Cortex of kidney (tissue), 1 donor: ENCODE data around the gene NUBPL.
"Not testable (repeated sequence)": the region's sequence is repeated elsewhere in the genome, so short reads cannot be mapped to it uniquely, and the experiment has no call there.

ENCODE experiments used
- DNase-seq: peaks from one replicate; lab custom pipeline; 2025; lab: John Stamatoyannopoulos, UW

The NUBPL gene

DNA sequence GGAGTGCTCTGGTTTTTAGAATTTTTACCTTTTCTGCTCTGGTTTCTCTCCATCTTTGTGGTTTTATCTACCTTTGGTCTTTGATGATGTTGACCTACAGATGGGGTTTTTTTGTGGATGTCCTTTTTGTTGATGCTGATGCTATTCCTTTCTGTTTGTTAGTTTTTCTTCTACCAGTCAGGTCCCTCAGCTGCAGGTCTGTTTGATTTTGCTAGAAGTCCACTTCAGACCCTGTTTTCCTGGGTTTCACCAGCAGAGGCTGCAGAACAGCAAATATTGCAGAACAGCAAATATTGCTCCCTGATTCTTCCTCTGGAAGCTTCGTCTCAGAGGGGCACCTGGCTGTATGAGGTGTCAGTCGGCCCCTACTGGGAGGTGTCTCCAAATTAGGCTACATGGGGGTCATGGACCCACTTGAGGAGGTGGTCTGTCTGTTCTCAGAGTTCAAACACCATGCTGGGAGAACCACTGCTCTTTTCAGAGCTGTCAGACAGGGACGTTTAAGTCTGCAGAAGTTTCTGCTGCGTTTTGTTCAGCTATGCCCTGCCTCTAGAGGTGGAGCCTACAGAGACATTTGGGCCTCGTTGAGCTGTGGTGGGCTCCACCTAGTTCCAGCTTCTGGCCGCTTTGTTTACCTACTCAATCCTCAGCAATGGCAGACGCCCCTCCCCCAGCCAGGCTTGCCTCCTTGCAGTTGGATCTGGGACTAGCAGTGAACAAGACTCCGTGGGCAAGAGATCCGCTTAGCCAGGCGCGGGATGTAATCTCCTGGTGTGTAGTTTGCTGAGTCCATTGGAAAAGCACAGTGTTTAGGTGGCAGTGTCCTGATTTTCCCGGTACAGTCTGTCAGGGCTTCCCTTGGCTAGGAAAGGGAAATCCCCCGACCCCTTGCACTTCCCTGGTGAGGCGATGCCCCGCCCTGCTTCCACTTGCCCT, 250.8 kb downstream of the NUBPL start:
- DNase-seq = not testable (repeated sequence)

DNA sequence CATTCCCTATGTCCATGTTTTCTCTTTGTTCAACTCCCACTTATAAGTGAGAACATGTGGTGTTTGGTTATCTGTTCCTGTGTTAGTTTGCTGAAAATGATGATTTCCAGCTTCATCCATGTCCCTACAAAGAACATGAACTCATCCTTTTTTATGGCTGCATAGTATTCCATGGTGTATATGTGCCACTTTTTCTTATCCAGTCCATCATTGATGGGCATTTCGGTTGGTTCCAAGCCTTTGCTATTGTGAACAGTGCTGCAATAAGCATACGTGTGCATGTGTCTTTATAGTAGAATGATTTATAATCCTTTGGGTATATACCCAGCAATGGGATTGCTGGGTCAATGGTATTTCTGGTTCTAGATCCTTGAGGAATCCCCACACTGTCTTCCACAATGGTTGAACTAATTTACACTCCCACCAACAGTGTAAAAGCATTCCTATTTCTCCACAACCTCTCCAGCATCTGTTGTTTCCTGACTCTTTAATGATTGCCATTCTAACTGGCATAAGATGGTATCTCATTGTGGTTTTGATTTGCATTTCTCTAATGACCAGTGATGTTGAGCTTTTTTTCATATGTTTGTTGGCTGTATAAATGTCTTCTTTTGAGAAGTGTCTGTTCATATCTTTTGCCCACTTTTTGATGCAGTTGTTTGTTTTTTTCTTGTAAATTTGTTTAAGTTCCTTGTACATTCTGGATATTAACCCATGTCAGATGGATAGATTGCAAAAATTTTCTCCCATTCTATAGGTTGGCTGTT, 252.7 kb downstream of the NUBPL start:
- not testable (repeated sequence) for DNase-seq

GRCh38 chr14:31819281-31819680, 258.1 kb downstream of the NUBPL start:
- no peak for DNase-seq

- DNase-seq = no peak
Measured at GRCh38 chr14:31825459-31825858, 264.3 kb downstream of the NUBPL start.

- DNase-seq = no peak
Measured at GRCh38 chr14:31827325-31827724, 266.1 kb downstream of the NUBPL start.

DNA sequence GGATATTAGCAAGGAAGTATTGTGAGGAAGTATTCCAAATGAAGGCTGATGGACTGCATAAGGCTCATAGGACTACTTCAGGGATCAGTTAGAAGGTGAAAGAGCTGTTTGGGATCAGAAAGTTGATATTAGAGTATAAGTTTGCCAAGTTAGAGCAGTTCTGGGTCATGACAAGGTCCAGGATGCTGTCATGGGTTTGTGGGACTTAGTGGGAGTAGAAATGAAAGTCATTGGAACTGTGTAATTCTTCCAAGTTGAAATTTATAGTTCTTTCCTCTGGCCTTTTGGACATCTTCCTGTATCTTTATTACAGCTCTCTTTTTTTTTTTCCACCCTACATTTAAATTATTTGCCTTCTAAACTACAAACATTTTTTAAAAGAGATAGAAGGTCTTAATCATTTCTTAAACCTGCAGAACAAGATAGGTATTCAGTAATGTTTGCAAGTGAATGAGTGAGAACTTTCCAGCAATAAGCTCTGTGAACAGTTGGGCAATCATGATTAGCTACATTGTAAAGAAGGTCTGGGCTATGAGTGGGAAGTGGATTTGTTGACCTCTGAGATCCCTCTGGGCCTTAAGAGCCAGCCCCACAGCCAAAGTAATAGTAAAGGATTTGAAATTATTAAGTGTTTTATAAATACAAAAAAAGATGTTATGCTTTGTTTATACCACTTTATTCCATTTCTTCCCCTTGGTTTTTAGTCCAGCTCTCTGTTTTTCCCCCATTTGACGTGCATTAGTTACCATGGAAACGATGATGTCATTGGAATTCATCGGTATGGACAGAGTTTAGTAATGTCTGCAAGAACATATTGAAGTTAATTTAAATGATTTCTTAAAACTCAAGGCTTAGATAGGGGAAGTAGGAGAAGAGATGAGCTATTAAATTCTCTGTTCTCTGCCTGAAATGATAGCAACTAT, 268.0 kb downstream of the NUBPL start:
- DNase-seq = no peak

- no peak for DNase-seq
Measured at GRCh38 chr14:31834616-31835015, 273.4 kb downstream of the NUBPL start.

DNA sequence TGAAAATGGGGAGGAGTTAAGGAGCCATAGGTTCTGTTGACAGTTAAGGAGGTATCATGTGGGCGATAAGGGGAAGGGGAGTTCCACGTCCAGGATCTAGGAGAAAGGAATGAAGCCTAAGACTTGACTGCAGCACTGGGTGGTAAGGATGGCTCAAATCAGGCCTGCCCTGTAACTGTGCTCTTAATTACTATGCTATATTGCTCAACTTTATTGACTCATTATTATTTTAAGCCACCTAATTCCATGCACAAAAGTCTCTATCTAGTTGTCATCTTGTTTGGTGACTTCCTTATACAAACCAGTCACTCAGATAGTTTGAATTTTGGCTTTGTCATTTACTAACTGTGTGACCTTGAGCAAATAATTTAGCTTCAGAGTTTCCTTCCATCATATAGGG, 273.8 kb downstream of the NUBPL start:
- DNase-seq = no peak

DNA sequence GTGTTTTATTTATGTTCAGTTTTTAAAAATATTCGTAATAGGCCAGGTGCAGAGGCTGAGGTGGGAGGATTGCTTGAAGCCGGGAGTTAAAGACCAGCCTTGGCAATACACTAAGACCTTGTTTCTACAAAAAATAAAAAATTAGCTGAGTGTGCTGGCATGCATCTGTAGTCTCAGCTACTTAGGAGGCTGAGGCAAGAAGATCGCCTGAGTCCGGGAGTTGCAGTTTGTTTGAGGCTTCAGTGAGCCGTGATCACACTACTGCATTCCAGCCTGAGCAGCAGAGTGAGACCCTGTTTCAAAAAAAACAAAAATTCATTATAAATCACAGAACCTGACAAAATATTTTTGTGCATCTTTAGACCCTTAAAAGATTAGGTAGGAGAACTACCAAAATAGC, 275.8 kb downstream of the NUBPL start:
- DNase-seq = no peak

- DNase-seq = no peak
Measured at GRCh38 chr14:31842899-31843298, 281.7 kb downstream of the NUBPL start.

DNA sequence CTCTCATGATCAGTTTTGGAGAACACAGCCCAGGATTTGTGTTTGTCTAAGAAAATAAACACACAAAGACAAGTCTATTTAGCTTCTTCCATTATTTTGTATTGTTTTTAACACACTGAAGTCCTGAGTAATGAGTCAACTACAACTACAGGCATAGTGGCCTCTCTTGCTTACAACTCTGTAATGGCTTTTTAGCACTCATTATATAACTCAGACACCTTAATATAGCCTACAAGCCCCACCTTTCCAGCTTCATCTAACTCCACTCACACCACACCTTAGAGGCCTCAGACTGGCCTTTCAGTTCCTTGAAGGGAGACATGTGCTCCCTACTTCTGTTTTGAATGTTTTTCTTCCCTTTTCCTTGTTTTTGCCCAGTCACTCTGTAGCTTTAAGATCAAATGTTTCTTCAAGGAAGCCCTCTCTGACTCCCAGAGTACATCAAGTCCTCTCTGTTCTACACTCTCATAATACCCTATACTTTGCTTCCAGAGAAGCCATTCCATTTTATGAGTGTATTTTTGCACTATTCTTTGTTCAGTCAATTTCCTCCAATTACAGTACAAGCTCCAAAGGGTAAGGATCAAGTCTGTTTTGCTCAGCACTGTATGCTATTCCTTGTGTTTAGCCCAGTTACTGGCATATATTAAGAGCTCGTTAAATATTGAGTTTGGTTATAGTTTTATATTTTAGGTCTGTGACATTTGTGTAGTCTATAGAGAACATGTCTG, 282.3 kb downstream of the NUBPL start:
- no peak for DNase-seq

GRCh38 chr14:31854508-31855075, 293.4 kb downstream of the NUBPL start:
- no peak for DNase-seq

- no peak for DNase-seq
Measured at GRCh38 chr14:31855262-31855661, 294.1 kb downstream of the NUBPL start.

- not testable (repeated sequence) for DNase-seq
Measured at GRCh38 chr14:31856003-31856402, 294.8 kb downstream of the NUBPL start.

- DNase-seq = no peak
Measured at GRCh38 chr14:31858868-31859267, 297.7 kb downstream of the NUBPL start.

DNA sequence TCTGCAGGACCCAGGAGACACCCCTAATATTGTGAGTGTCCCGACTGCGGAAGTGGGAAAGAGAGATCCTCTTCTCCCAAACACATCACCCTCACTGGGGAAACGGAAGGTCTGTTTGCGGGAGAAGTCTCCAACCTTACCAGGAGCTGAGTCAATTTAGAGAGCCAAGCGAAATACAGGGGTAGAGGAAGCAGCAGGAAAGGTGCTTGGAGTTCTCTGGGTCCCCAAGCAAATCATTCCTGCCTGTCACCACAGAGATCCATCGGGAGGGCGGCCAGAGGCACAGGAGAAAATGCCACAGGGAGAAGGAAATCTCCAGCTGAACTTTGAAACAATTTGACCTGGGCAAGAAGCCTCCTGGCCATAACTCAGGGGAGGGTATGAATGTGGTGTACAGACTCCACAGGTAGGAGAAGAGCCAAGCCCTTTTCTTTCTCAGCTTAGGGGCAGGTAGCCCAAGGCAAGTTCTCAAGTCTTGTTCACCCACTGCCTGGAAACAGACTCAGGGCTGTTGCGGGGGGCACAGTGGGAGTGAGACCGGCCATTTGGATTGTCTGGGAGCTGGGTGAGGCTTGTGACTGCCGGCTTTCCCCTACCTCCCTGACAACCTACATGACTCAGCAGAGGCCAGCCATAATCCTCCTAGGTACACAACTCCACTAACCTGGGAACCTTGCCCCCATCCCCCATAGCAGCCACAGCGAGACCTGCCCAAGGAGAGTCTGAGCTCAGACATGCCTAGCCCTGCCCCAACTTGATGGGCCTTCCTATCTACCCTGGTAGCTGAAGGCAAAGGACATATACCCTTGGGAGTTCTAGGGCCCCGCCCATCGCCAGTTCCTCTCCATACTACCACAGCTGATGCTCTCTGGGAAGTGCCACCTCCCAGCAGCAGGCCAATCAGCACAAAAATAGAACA, 304.0 kb downstream of the NUBPL start:
- no peak for DNase-seq

DNA sequence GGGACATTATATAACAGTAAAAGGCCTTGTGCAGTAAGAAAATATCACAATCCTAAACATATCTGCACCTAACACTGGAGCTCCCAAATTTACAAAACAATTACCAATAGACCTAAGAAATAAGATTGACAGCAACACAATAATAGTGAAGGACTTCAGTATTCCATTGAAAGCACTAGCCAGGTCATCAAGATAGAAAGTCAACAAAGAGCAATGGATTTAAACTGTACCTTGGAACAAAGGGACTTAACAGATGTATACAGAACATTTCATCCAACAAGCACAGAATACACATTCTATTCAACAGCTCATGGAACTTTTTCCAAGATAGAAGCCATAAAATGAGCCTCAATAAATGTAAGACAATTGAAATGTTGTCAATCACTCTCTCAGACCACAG, 306.4 kb downstream of the NUBPL start:
- DNase-seq = no peak

DNA sequence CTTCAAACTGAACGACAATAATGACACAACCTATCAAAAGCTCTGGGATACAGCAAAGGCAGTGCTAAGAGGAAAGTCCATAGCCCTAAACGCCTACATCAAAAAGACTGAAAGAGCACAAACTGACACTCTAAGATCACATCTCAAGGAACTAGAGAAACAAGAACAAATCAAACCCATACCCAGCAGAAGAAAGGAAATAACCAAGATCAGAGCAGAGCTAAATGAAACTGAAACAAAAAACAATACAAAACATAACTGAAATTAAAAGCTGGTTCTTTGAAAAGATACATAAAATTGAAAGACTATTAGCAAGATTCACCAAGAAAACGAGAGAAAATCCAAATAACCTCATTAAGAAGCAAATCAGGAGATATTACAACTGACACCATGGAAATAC, 306.9 kb downstream of the NUBPL start:
- DNase-seq = not testable (repeated sequence)

DNA sequence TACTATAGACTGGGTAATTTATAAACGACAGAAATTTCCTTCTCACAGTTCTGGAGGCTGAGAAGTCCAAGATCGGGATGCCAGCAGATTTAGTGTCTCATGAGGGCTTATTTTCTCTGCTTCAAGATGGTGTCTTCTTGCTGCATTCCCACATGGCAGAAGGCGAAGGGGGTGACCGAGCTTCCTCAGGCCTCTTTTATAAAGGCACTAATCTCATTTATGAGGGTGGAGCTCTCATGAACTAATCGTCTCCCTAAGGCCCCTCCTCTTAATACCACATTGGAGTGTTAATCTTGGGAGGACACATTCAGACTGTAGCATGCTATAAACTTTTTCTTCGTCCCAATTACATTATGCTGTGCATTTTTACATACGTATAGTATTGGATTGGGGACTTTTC, 315.5 kb downstream of the NUBPL start:
- no peak for DNase-seq

DNA sequence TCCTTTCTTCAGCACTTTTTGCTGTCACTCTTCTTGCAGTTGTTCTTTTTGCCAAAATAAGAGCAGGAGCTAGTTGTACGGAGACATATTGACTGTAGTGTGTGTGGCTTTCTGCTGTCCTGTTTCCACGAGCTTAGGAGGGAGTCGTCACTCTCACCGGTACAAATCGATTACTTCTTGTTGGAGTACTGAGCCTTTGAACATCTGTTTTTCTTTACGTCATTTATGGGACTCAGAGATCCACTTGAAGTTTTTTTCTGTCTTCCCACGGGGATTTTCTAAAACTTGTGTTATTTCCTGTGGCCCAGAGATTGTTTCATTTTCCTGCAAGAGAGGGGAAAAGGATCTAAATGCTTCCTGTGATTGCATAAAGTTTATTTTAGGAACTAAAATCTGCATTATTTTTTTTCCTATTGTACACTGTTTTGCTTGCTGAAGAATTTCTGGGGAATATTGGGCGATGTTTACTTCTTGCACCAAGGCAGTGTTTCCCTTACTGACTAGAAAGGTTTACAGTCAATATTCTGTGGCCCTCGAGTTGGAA, 316.1 kb downstream of the NUBPL start:
- DNase-seq = no peak
